Measurements from ENCODE around the gene KIR3DL2. TPM values are rescaled to one million over a fixed set of nuclear protein-coding genes. Genes with fewer than 3 reads are reported as not detected.
"Not testable (repeated sequence)": the region's sequence is repeated elsewhere in the genome, so short reads cannot be mapped to it uniquely, and the experiment has no call there.

Gene KIR3DL2
- polyA plus RNA-seq, 1 of the 3 experiments (the other 2 are of a cell fraction): not detected

DNA sequence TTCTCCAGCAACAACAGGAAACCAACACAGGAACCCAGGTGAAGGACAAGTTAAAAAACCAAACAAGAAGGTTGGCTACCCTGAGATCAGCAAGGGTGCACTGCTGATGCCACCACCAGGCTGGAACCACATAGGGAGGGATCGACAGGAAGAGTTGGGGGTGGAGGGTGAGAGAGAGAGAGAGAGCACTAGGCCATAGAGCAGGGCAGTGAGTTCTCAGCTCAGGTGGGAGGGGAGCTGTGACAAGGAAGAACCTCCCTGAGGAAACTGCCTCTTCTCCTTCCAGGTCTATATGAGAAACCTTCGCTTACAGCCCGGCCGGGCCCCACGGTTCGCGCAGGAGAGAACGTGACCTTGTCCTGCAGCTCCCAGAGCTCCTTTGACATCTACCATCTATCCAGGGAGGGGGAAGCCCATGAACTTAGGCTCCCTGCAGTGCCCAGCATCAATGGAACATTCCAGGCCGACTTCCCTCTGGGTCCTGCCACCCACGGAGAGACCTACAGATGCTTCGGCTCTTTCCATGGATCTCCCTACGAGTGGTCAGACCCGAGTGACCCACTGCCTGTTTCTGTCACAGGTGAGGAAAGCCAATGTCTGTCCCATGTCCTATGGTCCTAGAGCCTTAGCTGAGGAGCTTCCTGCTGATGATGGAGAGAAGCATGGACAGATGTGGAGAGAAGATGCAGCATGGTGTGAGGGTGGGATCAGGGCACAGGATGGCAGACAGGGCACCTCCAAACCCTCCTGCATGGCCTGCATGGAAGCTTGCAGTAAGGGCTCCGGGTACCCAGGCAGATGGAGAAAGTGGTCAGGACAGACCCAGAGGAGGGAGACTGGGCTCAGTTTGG, 44.4 kb upstream of the KIR3DL2 start:
- no peak overlapping the region for H3K9ac ChIP-seq
- H3K79me2 ChIP-seq (ENCODE audit: insufficient read depth): no peaks in the 10 kb centered on the region
- H3K36me3 ChIP-seq (replicated peaks in 1 of 2; ENCODE audit: control insufficient read depth in 1 of 2, insufficient read depth in 2 of 2, low read length in 1 of 2): no peaks in the 10 kb centered on the region
- H3K4me2 ChIP-seq: no peak overlapping the region
- TF ChIP-seq MAX (IDR thresholded peaks at IDR 0.05; ENCODE audit: low read depth): no peak
- H4K20me1 ChIP-seq (ENCODE audit: insufficient read depth): no peaks in the 10 kb centered on the region
- ChIA-PET POLR2A (no interaction called here), CTCF (no interaction called here)
- H3K27ac ChIP-seq (ENCODE audit: low read depth in 2 of 2, low read length in 1 of 2): no peak overlapping the region
- H3K4me1 ChIP-seq (ENCODE audit: control insufficient read depth in 1 of 2, insufficient read depth in 2 of 2, low read depth in 1 of 2, low read length in 1 of 2): no peaks in the 10 kb centered on the region
- no peaks in the 10 kb centered on the region for H3K9me2 ChIP-seq
- DNase-seq: no peak
- 4% methylated on average over 5 of the region's 14 CpGs for WGBS (ENCODE audit: low lambda C conversion rate)
- no peaks in the 10 kb centered on the region for H3F3A ChIP-seq (replicated peaks; ENCODE audit: insufficient read depth)
- H3K9me3 ChIP-seq: no peaks in the 10 kb centered on the region
- H3K4me3 ChIP-seq (ENCODE audit: low read depth in 2 of 2, low read length in 1 of 2): no peak overlapping the region
- H2AFZ ChIP-seq (ENCODE audit: low read depth): no peak overlapping the region
- H3K27me3 ChIP-seq (ENCODE audit: insufficient read depth): no peaks in the 10 kb centered on the region

DNA sequence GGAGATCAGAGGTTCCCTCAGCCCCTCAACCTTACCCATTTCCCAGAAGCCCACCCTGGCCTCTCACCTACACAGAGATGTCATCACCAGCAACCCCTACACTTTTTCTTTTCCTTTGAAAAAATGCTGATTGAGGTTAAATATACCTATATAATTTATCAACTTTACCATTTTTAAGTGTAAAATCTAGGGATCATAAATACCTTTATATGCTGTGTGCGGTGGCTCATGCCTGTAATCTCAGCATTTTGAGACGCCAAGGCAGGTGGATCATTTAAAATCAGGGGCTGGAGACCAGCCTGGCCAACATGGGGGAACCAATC, 43.8 kb upstream of the KIR3DL2 start:
- no peaks in the 10 kb centered on the region for H3K27me3 ChIP-seq (ENCODE audit: insufficient read depth)
- H3K4me3 ChIP-seq (ENCODE audit: low read depth in 2 of 2, low read length in 1 of 2): no peak overlapping the region
- no peak overlapping the region for H3K9ac ChIP-seq
- no peaks in the 10 kb centered on the region for H3K9me2 ChIP-seq
- POLR2A ChIA-PET: no interaction called here
- H3K9me3 ChIP-seq: no peaks in the 10 kb centered on the region
- TF ChIP-seq GATA2 (CRISPR knock-in tag; IDR thresholded peaks at IDR 0.05) (no peak), POLR2AphosphoS5 (IDR thresholded peaks at IDR 0.05; ENCODE audit: low read depth, low read length) (no peak), ELF1 (IDR thresholded peaks at IDR 0.05) (no peak)
- TF ChIP-seq, protein P1, sequence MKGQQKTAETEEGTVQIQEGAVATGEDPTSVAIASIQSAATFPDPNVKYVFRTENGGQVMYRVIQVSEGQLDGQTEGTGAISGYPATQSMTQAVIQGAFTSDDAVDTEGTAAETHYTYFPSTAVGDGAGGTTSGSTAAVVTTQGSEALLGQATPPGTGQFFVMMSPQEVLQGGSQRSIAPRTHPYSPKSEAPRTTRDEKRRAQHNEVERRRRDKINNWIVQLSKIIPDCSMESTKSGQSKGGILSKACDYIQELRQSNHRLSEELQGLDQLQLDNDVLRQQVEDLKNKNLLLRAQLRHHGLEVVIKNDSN (IDR thresholded peaks at IDR 0.05; ENCODE audit: borderline replicate concordance, low read depth): no peak
- no peak for DNase-seq
- H3F3A ChIP-seq (replicated peaks; ENCODE audit: insufficient read depth): no peaks in the 10 kb centered on the region
- CTCF ChIA-PET: no interaction called here
- H3K4me1 ChIP-seq (ENCODE audit: control insufficient read depth in 1 of 2, insufficient read depth in 2 of 2, low read depth in 1 of 2, low read length in 1 of 2): no peaks in the 10 kb centered on the region
- no peak overlapping the region for H3K4me2 ChIP-seq
- H3K27ac ChIP-seq (ENCODE audit: low read depth in 2 of 2, low read length in 1 of 2): no peak overlapping the region
- no peaks in the 10 kb centered on the region for H3K36me3 ChIP-seq (replicated peaks in 1 of 2; ENCODE audit: control insufficient read depth in 1 of 2, insufficient read depth in 2 of 2, low read length in 1 of 2)
- H4K20me1 ChIP-seq (ENCODE audit: insufficient read depth): no peaks in the 10 kb centered on the region
- 2% methylated on average over 2 of the region's 2 CpGs for WGBS (ENCODE audit: low lambda C conversion rate)
- no peaks in the 10 kb centered on the region for H3K79me2 ChIP-seq (ENCODE audit: insufficient read depth)
- H2AFZ ChIP-seq (ENCODE audit: low read depth): no peak overlapping the region

DNA sequence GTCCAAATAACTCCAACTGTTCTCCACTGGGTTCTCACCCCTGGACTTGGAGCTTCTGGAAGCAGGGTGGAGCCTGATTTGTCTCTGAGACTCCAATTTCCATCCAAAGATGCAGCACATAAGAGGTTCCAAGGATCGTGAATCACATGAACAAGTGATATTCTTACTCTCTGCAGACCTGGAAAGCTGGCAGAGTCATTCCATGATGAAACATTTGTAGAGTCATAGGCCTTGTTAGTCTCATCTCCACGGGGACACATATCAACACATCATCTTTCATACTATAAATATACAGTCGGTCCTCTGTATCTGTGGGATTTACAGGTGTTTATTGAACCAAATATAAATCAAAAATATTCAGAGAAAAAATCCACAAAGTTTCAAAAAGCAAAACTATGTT, 35.7 kb upstream of the KIR3DL2 start:
- POLR2A ChIA-PET; H3K4me3 ChIP-seq (ENCODE audit: low read depth in 2 of 2, low read length in 1 of 2); H3K79me2 ChIP-seq (ENCODE audit: insufficient read depth); CTCF ChIA-PET; H3K4me1 ChIP-seq (ENCODE audit: control insufficient read depth in 1 of 2, insufficient read depth in 2 of 2, low read depth in 1 of 2, low read length in 1 of 2); H3K27me3 ChIP-seq (ENCODE audit: insufficient read depth); H3K9me2 ChIP-seq; H3K36me3 ChIP-seq (replicated peaks in 1 of 2; ENCODE audit: control insufficient read depth in 1 of 2, insufficient read depth in 2 of 2, low read length in 1 of 2); H3K4me2 ChIP-seq; H3K27ac ChIP-seq (ENCODE audit: low read depth in 2 of 2, low read length in 1 of 2); DNase-seq; H3K9me3 ChIP-seq; H2AFZ ChIP-seq (ENCODE audit: low read depth); H3F3A ChIP-seq (replicated peaks; ENCODE audit: insufficient read depth); H3K9ac ChIP-seq; H4K20me1 ChIP-seq (ENCODE audit: insufficient read depth): not testable (repeated sequence)
- WGBS (ENCODE audit: low lambda C conversion rate): under 1% methylated on average over 3 of the region's 3 CpGs

GRCh38 chr19:54816251-54816650, 34.0 kb upstream of the KIR3DL2 start, which contains the start of gene KIR3DL1:
Gene KIR3DL1 (plus strand): TSS chr19:54816468.
- H3K27me3 ChIP-seq (ENCODE audit: insufficient read depth); H3K4me2 ChIP-seq; H3K27ac ChIP-seq (ENCODE audit: low read depth in 2 of 2, low read length in 1 of 2); DNase-seq; H3K9me3 ChIP-seq; H2AFZ ChIP-seq (ENCODE audit: low read depth); H3K4me3 ChIP-seq (ENCODE audit: low read depth in 2 of 2, low read length in 1 of 2); H3K36me3 ChIP-seq (replicated peaks in 1 of 2; ENCODE audit: control insufficient read depth in 1 of 2, insufficient read depth in 2 of 2, low read length in 1 of 2); H3F3A ChIP-seq (replicated peaks; ENCODE audit: insufficient read depth); H3K9me2 ChIP-seq; H3K4me1 ChIP-seq (ENCODE audit: control insufficient read depth in 1 of 2, insufficient read depth in 2 of 2, low read depth in 1 of 2, low read length in 1 of 2); H3K9ac ChIP-seq; H3K79me2 ChIP-seq (ENCODE audit: insufficient read depth); H4K20me1 ChIP-seq (ENCODE audit: insufficient read depth); CTCF ChIA-PET; POLR2A ChIA-PET: not testable (repeated sequence)
- WGBS (ENCODE audit: low lambda C conversion rate): 18% methylated on average over 12 of the region's 17 CpGs
